ENCODE measurements around the gene CRYBA2. TPM values are rescaled to one million over a fixed set of nuclear protein-coding genes. Genes with fewer than 3 reads are reported as not detected.

The CRYBA2 gene
- total and polyA plus RNA-seq, 9 of the 15 experiments (the other 6 are each of a cell fraction or from before 2014, with no cell fraction given), result 0.11 to 1.8 (median 0.62) TPM; not detected in 5

DNA sequence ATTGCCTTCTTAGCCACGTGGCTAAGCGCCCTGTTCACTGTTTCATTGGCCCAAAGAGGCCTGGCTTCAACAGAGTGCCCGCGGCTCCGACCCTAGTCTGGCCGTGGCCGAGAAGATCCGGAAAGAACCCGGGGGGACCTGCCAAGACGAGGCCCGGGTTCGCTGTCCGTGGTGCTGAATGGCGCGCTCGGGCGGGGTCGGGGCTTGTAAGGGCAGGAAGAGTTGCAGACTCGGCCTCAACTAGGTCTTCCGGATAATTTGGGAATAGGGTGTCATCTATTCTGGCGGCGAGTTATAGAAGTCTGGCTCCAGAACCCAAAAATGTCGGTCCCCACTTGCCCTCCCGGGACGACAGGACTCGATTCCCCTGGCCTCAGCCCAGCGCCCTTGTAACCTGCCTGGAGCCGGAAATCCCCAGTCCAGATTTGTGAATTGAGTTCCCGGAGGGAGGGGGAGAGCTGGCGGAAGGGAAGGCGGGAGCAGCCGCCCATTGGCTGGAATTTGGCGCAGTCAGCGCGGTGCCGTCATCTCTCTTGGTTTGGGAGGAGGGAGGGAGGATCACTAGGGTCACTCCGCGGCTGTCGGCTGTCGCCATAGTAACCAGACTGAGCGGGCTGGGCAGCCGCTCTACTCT is 30.2 kb downstream of the CRYBA2 start (continued):
- TF ChIP-seq, protein P1, sequence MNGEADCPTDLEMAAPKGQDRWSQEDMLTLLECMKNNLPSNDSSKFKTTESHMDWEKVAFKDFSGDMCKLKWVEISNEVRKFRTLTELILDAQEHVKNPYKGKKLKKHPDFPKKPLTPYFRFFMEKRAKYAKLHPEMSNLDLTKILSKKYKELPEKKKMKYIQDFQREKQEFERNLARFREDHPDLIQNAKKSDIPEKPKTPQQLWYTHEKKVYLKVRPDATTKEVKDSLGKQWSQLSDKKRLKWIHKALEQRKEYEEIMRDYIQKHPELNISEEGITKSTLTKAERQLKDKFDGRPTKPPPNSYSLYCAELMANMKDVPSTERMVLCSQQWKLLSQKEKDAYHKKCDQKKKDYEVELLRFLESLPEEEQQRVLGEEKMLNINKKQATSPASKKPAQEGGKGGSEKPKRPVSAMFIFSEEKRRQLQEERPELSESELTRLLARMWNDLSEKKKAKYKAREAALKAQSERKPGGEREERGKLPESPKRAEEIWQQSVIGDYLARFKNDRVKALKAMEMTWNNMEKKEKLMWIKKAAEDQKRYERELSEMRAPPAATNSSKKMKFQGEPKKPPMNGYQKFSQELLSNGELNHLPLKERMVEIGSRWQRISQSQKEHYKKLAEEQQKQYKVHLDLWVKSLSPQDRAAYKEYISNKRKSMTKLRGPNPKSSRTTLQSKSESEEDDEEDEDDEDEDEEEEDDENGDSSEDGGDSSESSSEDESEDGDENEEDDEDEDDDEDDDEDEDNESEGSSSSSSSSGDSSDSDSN (IDR thresholded peaks at IDR 0.05; ENCODE audit: borderline replicate concordance in 1 of 2, low read depth in 2 of 2, low read length in 2 of 2), result no peak
- TF ChIP-seq, protein P2, sequence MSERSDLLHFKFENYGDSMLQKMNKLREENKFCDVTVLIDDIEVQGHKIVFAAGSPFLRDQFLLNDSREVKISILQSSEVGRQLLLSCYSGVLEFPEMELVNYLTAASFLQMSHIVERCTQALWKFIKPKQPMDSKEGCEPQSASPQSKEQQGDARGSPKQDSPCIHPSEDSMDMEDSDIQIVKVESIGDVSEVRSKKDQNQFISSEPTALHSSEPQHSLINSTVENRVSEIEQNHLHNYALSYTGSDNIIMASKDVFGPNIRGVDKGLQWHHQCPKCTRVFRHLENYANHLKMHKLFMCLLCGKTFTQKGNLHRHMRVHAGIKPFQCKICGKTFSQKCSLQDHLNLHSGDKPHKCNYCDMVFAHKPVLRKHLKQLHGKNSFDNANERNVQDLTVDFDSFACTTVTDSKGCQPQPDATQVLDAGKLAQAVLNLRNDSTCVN (CRISPR knock-in tag; IDR thresholded peaks at IDR 0.05), result no peak
- TF ChIP-seq, protein P3, sequence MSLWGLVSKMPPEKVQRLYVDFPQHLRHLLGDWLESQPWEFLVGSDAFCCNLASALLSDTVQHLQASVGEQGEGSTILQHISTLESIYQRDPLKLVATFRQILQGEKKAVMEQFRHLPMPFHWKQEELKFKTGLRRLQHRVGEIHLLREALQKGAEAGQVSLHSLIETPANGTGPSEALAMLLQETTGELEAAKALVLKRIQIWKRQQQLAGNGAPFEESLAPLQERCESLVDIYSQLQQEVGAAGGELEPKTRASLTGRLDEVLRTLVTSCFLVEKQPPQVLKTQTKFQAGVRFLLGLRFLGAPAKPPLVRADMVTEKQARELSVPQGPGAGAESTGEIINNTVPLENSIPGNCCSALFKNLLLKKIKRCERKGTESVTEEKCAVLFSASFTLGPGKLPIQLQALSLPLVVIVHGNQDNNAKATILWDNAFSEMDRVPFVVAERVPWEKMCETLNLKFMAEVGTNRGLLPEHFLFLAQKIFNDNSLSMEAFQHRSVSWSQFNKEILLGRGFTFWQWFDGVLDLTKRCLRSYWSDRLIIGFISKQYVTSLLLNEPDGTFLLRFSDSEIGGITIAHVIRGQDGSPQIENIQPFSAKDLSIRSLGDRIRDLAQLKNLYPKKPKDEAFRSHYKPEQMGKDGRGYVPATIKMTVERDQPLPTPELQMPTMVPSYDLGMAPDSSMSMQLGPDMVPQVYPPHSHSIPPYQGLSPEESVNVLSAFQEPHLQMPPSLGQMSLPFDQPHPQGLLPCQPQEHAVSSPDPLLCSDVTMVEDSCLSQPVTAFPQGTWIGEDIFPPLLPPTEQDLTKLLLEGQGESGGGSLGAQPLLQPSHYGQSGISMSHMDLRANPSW (CRISPR knock-in tag; IDR thresholded peaks at IDR 0.05), result no peak
- TF ChIP-seq YBX1 (IDR thresholded peaks at IDR 0.05) (no peak), ZNF263 (CRISPR knock-in tag; IDR thresholded peaks at IDR 0.05; ENCODE audit: borderline replicate concordance) (peak; percentile 23; the same call in 1 of the 2 replicates), ELF2 (CRISPR knock-in tag; IDR thresholded peaks at IDR 0.05) (no peak), ETS2 (tag; IDR thresholded peaks at IDR 0.05; ENCODE audit: borderline replicate concordance, poor library complexity, severe bottlenecking) (no peak), SMAD1 (IDR thresholded peaks at IDR 0.05; ENCODE audit: low read depth, low read length, partially characterized antibody) (no peak), NR1H2 (CRISPR knock-in tag; IDR thresholded peaks at IDR 0.05) (no peak), TSC22D4 (tag; IDR thresholded peaks at IDR 0.05) (no peak), ZNF224 (CRISPR knock-in tag; IDR thresholded peaks at IDR 0.05) (0 out of 2 replicates have a peak, but pooled peaks have one; percentile 38)
- TF ChIP-seq, protein P4, sequence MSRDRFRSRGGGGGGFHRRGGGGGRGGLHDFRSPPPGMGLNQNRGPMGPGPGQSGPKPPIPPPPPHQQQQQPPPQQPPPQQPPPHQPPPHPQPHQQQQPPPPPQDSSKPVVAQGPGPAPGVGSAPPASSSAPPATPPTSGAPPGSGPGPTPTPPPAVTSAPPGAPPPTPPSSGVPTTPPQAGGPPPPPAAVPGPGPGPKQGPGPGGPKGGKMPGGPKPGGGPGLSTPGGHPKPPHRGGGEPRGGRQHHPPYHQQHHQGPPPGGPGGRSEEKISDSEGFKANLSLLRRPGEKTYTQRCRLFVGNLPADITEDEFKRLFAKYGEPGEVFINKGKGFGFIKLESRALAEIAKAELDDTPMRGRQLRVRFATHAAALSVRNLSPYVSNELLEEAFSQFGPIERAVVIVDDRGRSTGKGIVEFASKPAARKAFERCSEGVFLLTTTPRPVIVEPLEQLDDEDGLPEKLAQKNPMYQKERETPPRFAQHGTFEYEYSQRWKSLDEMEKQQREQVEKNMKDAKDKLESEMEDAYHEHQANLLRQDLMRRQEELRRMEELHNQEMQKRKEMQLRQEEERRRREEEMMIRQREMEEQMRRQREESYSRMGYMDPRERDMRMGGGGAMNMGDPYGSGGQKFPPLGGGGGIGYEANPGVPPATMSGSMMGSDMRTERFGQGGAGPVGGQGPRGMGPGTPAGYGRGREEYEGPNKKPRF (IDR thresholded peaks at IDR 0.05; ENCODE audit: low read depth, low read length), result no peak
- TF ChIP-seq, protein P5, sequence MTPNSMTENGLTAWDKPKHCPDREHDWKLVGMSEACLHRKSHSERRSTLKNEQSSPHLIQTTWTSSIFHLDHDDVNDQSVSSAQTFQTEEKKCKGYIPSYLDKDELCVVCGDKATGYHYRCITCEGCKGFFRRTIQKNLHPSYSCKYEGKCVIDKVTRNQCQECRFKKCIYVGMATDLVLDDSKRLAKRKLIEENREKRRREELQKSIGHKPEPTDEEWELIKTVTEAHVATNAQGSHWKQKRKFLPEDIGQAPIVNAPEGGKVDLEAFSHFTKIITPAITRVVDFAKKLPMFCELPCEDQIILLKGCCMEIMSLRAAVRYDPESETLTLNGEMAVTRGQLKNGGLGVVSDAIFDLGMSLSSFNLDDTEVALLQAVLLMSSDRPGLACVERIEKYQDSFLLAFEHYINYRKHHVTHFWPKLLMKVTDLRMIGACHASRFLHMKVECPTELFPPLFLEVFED (CRISPR knock-in tag; conservative IDR thresholded peaks at IDR 0.05), result no peak

Measured in K562 (cell line).